H9 (cell line): ENCODE measurements around the gene ZFP91. TPM values are rescaled to one million over a fixed set of nuclear protein-coding genes. Genes with fewer than 3 reads are reported as not detected.

Experiments used
- DNase-seq: peaks from one replicate; pipeline ENCODE4 v3.0.0-alpha.2; 2017
- H2AFZ ChIP-seq: one replicate; pipeline ENCODE4 v1.6.1; 2013; ENCODE audit warnings: mild to moderate bottlenecking, low read length, control low read depth, moderate library complexity
- H2AK5ac ChIP-seq: 2 replicates; pipeline ENCODE4 v1.6.1; 2013; ENCODE audit warnings: low read length, control low read depth, mixed read lengths; ENCODE audit not compliant: insufficient read length
- H2BK120ac ChIP-seq: one replicate; pipeline ENCODE4 v1.6.1; 2013; ENCODE audit warnings: low read depth, mild to moderate bottlenecking, low read length, control low read depth, inconsistent platforms; ENCODE audit not compliant: poor library complexity, severe bottlenecking
- H2BK12ac ChIP-seq: 2 replicates; pipeline ENCODE4 v1.6.1; 2013; ENCODE audit warnings: low read length, control low read depth, mixed read lengths, low read depth; ENCODE audit not compliant: insufficient read length
- H2BK15ac ChIP-seq: 2 replicates; pipeline ENCODE4 v1.6.1; 2013; ENCODE audit warnings: low read depth, low read length, control low read depth
- H2BK20ac ChIP-seq: one replicate; pipeline ENCODE4 v1.6.1; 2013; ENCODE audit warnings: low read depth, mild to moderate bottlenecking, low read length, control low read depth, inconsistent platforms; ENCODE audit not compliant: poor library complexity, severe bottlenecking
- H2BK5ac ChIP-seq: 2 replicates; pipeline ENCODE4 v1.6.1; 2013; ENCODE audit warnings: low read length, control low read depth, mixed read lengths; ENCODE audit not compliant: insufficient read length
- H3K14ac ChIP-seq: 2 replicates; pipeline ENCODE4 v1.6.1; 2013; ENCODE audit warnings: low read length, control low read depth; ENCODE audit not compliant: insufficient read depth
- H3K18ac ChIP-seq: 2 replicates; pipeline ENCODE4 v1.6.1; 2013; ENCODE audit warnings: low read depth, mild to moderate bottlenecking, mixed read lengths, low read length, control low read depth; ENCODE audit not compliant: insufficient read length
- H3K23ac ChIP-seq: 2 replicates; pipeline ENCODE4 v1.6.1; 2013; ENCODE audit warnings: low read length, control low read depth, mixed read lengths, low read depth; ENCODE audit not compliant: insufficient read length
- H3K23me2 ChIP-seq: 2 replicates; pipeline ENCODE4 v1.6.1; 2013; ENCODE audit warnings: low read depth, mild to moderate bottlenecking, mixed read lengths, low read length, control low read depth; ENCODE audit not compliant: insufficient read length, poor library complexity, severe bottlenecking
- H3K27ac ChIP-seq: 2 replicates; pipeline ENCODE4 v1.5.1; 2013; ENCODE audit warnings: low read length, control low read depth, mixed read lengths, low read depth; ENCODE audit not compliant: insufficient read length
- H3K27me3 ChIP-seq: 2 replicates; pipeline ENCODE4 v1.6.1; 2013; ENCODE audit warnings: low read length, control low read depth, inconsistent platforms; ENCODE audit not compliant: insufficient read depth
- H3K4ac ChIP-seq: 2 replicates; pipeline ENCODE4 v1.6.1; 2013; ENCODE audit warnings: low read depth, mild to moderate bottlenecking, control low read depth, inconsistent platforms, low read length, moderate library complexity
- H3K4me1 ChIP-seq: 2 replicates; pipeline ENCODE4 v1.6.1; 2013; ENCODE audit warnings: low read length, control low read depth, inconsistent platforms; ENCODE audit not compliant: insufficient read depth
- H3K4me2 ChIP-seq: 2 replicates; pipeline ENCODE4 v1.6.1; 2013; ENCODE audit warnings: low read length, control low read depth, mixed read lengths; ENCODE audit not compliant: insufficient read length, insufficient read depth
- H3K56ac ChIP-seq: 2 replicates; pipeline ENCODE4 v1.6.1; 2013; ENCODE audit warnings: low read depth, mild to moderate bottlenecking, mixed read lengths, low read length, control low read depth; ENCODE audit not compliant: insufficient read length
- H3K79me1 ChIP-seq: 2 replicates; pipeline ENCODE4 v1.6.1; 2013; ENCODE audit warnings: low read depth, mild to moderate bottlenecking, moderate library complexity, low read length, control low read depth, inconsistent platforms; ENCODE audit not compliant: insufficient read depth, poor library complexity, severe bottlenecking
- H3K79me2 ChIP-seq: 2 replicates; pipeline ENCODE4 v1.6.1; 2013; ENCODE audit warnings: low read length, control low read depth, inconsistent platforms; ENCODE audit not compliant: insufficient read depth
- H3K9ac ChIP-seq: 2 replicates; pipeline ENCODE4 v1.6.1; 2013; ENCODE audit warnings: low read length, control low read depth, mixed read lengths; ENCODE audit not compliant: insufficient read length; ENCODE audit errors: extremely low read depth
- H3K9me3 ChIP-seq: one replicate; pipeline ENCODE4 v1.6.1; 2013; ENCODE audit warnings: low read depth, low read length, inconsistent platforms; ENCODE audit not compliant: control insufficient read depth
- H3T11ph ChIP-seq: one replicate; pipeline ENCODE4 v1.6.1; 2013; ENCODE audit warnings: mild to moderate bottlenecking, low read length, control low read depth, inconsistent platforms
- H4K20me1 ChIP-seq: one replicate; pipeline ENCODE4 v1.6.1; 2013; ENCODE audit not compliant: control insufficient read depth, insufficient read length, insufficient read depth
- H4K5ac ChIP-seq: 2 replicates; pipeline ENCODE4 v1.6.1; 2013; ENCODE audit warnings: low read depth, mild to moderate bottlenecking, mixed read lengths, low read length, control low read depth; ENCODE audit not compliant: insufficient read length
- H4K8ac ChIP-seq: replicated peaks from 2 replicates; pipeline ENCODE4 v1.6.1; 2013; ENCODE audit warnings: low read length, control low read depth, mixed read lengths, low read depth; ENCODE audit not compliant: insufficient read length
- H4K91ac ChIP-seq: 2 replicates; pipeline ENCODE4 v1.6.1; 2013; ENCODE audit warnings: low read depth, mild to moderate bottlenecking, moderate library complexity, mixed read lengths, low read length, control low read depth; ENCODE audit not compliant: insufficient read length
- H3K27ac Mint-ChIP-seq, 3 experiments: 2 replicates in 2 of 3; 3 replicates in 1 of 3; pipeline ENCODE4 v1.8.0; 2020 to 2021; ENCODE audit warnings: mixed read lengths in 3 of 3, mild to moderate bottlenecking in 1 of 3, moderate library complexity in 1 of 3
- H3K27me3 Mint-ChIP-seq: 2 replicates; pipeline ENCODE4 v1.8.0; 2021; ENCODE audit warnings: low read depth, mild to moderate bottlenecking, moderate library complexity, mixed read lengths
- H3K36me3 Mint-ChIP-seq, 3 experiments: 2 replicates in 2 of 3; 3 replicates in 1 of 3; pipeline ENCODE4 v1.8.0; 2020 to 2021; ENCODE audit warnings: low read depth in 3 of 3, mixed read lengths in 3 of 3; ENCODE audit not compliant: insufficient read depth in 1 of 3
- H3K4me1 Mint-ChIP-seq, 2 experiments: 2 replicates each; pipeline ENCODE4 v1.8.0; 2020; ENCODE audit warnings: mixed read lengths in 2 of 2
- H3K4me3 Mint-ChIP-seq, 2 experiments: 2 replicates in 1 of 2; 3 replicates in 1 of 2; pipeline ENCODE4 v1.8.0; 2020 to 2021; ENCODE audit warnings: mild to moderate bottlenecking in 2 of 2, mixed read lengths in 2 of 2, moderate library complexity in 1 of 2
- H3K9me3 Mint-ChIP-seq, 2 experiments: 2 replicates in 1 of 2; 3 replicates in 1 of 2; pipeline ENCODE4 v1.8.0; 2020; ENCODE audit warnings: mild to moderate bottlenecking in 2 of 2, mixed read lengths in 2 of 2, moderate library complexity in 1 of 2
- CTCF ChIP-seq: fragments of 200-600 bp; sonication (generic); conservative IDR thresholded peaks from 3 replicates; pipeline ENCODE4 v1.8.0; 2021; ENCODE audit warnings: antibody characterized with exemption, mild to moderate bottlenecking
- WGBS: extraction: QIAGEN DNeasy Blood & Tissue Kit; methylation state at CpG from one replicate; pipeline ENCODE4 v1.1.7; 2013; ENCODE audit warnings: missing lambda C conversion rate, low lambda C conversion rate, mixed read lengths; ENCODE audit not compliant: insufficient read length; ENCODE audit errors: extremely low coverage; 5-methylcytosine and 5-hydroxymethylcytosine counted together
- total RNA-seq: library from RNA; stranded (reverse); gene quantifications from 2 replicates; pipeline ENCODE4 v1.2.1, GENCODE V29; 2021

Gene ZFP91
- total RNA-seq, 1 experiment from 2014 or later = 32.9 TPM

GRCh38 chr11:58575377-58576020, 3.4 kb upstream of the ZFP91 start, which contains the start of gene LPXN:
Gene LPXN, minus strand, starts transcription at chr11:58575856. Its CDS starts 84 bp downstream, at chr11:58575772.
- Histone ChIP-seq H3K56ac (no peak within 1 kb of the TSS), H2BK12ac (no peak within 1 kb of the TSS), H3K23me2 (peaks cover 4% of the 10 kb centered on the region), H3K14ac (no peak within 1 kb of the TSS), H2BK15ac (no peak within 1 kb of the TSS), H3T11ph (no peak within 1 kb of the TSS), H3K4me2 (peak within 1 kb of the TSS; percentile 86), H3K23ac (no peak within 1 kb of the TSS), H3K4ac (no peak within 1 kb of the TSS), H2AK5ac (no peak within 1 kb of the TSS), H3K79me2 (peaks cover 3% of the 10 kb centered on the region; the same call in 1 of the 2 replicates), H4K5ac (no peak within 1 kb of the TSS), H3K79me1 (no peaks in the 10 kb centered on the region), H2BK5ac (no peak within 1 kb of the TSS), H2AFZ (no peak within 1 kb of the TSS), H3K9ac (peak within 1 kb of the TSS; percentile 45), H3K27ac (no peak within 1 kb of the TSS), H3K18ac (no peak within 1 kb of the TSS), H4K91ac (no peak within 1 kb of the TSS), H2BK20ac (no peak within 1 kb of the TSS), H4K8ac (no peak within 1 kb of the TSS), H3K27me3 (no peaks in the 10 kb centered on the region), H4K20me1 (no peaks in the 10 kb centered on the region), H3K9me3 (no peaks in the 10 kb centered on the region), H3K4me1 (no peaks in the 10 kb centered on the region), H2BK120ac (no peak within 1 kb of the TSS)
- Mint-ChIP-seq H3K27ac (peak within 1 kb of the TSS in 2 of 3 experiments; percentile 5 to 100; a peak in 2 of 7 replicates), H3K36me3 (peaks cover under 1 to 8% (median 3%) of the 10 kb centered on the region in 3 experiments; a peak in 6 of 7 replicates), H3K27me3 (no peaks in the 10 kb centered on the region; the same call in 1 of the 2 replicates), H3K4me3 (peak within 1 kb of the TSS; percentile 98 to 99), H3K4me1 (peaks cover 12 to 16% of the 10 kb centered on the region in 2 experiments), H3K9me3 (no peaks in the 10 kb centered on the region; a peak in 2 of 5 replicates)
- WGBS = no CpG with 5 or more reads among the region's 6 CpGs
- no peak for DNase-seq
- TF ChIP-seq CTCF = no peak
